22Rv1 (cell line): ENCODE measurements around the gene VRK3.
"Not testable (repeated sequence)": the region's sequence is repeated elsewhere in the genome, so short reads cannot be mapped to it uniquely, and the experiment has no call there.

Experiments
- ZFX ChIP-seq: fragments of 450-650 bp; IDR thresholded peaks from 2 replicates; pipeline ENCODE4 v1.6.1; 2017; ENCODE audit warnings: antibody characterized with exemption, borderline replicate concordance
- TF ChIP-seq, protein P1 (sequence below): fragments of 450-650 bp; IDR thresholded peaks from 2 replicates; pipeline ENCODE4 v1.5.1; 2017; ENCODE audit warnings: mild to moderate bottlenecking

GRCh38 chr19:49960980-49961379 is 64.2 kb downstream of the VRK3 start, which contains the start of gene SIGLEC11:
- TF ChIP-seq, protein P1, sequence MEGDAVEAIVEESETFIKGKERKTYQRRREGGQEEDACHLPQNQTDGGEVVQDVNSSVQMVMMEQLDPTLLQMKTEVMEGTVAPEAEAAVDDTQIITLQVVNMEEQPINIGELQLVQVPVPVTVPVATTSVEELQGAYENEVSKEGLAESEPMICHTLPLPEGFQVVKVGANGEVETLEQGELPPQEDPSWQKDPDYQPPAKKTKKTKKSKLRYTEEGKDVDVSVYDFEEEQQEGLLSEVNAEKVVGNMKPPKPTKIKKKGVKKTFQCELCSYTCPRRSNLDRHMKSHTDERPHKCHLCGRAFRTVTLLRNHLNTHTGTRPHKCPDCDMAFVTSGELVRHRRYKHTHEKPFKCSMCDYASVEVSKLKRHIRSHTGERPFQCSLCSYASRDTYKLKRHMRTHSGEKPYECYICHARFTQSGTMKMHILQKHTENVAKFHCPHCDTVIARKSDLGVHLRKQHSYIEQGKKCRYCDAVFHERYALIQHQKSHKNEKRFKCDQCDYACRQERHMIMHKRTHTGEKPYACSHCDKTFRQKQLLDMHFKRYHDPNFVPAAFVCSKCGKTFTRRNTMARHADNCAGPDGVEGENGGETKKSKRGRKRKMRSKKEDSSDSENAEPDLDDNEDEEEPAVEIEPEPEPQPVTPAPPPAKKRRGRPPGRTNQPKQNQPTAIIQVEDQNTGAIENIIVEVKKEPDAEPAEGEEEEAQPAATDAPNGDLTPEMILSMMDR: not testable (repeated sequence)
- TF ChIP-seq ZFX: not testable (repeated sequence)
